Adipocyte (in vitro differentiated cells): Measurements from ENCODE around the gene MRPL55.

Experiments used
- DNase-seq: peaks from one replicate; pipeline ENCODE4 v3.0.0-alpha.2; 2015; ENCODE audit warnings: low read depth
- H3K27me3 ChIP-seq: replicated peaks from 2 replicates; pipeline ENCODE4 v1.7.0; 2013; ENCODE audit warnings: mild to moderate bottlenecking, low read length, moderate library complexity; ENCODE audit not compliant: control insufficient read depth, insufficient read depth
- H3K36me3 ChIP-seq: 2 replicates; pipeline ENCODE4 v1.7.0; 2013; ENCODE audit warnings: low read length, mild to moderate bottlenecking, moderate library complexity; ENCODE audit not compliant: control insufficient read depth, insufficient read depth, severe bottlenecking
- H3K4me1 ChIP-seq: 2 replicates; pipeline ENCODE4 v1.7.0; 2013; ENCODE audit warnings: mild to moderate bottlenecking, low read length, moderate library complexity; ENCODE audit not compliant: control insufficient read depth, insufficient read depth
- H3K4me3 ChIP-seq: 2 replicates; pipeline ENCODE4 v1.7.0; 2013; ENCODE audit warnings: mild to moderate bottlenecking, low read length, moderate library complexity
- H3K9ac ChIP-seq: 2 replicates; pipeline ENCODE4 v1.7.0; 2013; ENCODE audit warnings: mild to moderate bottlenecking, low read length, moderate library complexity
- H3K9me3 ChIP-seq: 2 replicates; pipeline ENCODE4 v1.7.0; 2013; ENCODE audit warnings: mild to moderate bottlenecking, low read length, moderate library complexity; ENCODE audit not compliant: control insufficient read depth

The MRPL55 gene

DNA sequence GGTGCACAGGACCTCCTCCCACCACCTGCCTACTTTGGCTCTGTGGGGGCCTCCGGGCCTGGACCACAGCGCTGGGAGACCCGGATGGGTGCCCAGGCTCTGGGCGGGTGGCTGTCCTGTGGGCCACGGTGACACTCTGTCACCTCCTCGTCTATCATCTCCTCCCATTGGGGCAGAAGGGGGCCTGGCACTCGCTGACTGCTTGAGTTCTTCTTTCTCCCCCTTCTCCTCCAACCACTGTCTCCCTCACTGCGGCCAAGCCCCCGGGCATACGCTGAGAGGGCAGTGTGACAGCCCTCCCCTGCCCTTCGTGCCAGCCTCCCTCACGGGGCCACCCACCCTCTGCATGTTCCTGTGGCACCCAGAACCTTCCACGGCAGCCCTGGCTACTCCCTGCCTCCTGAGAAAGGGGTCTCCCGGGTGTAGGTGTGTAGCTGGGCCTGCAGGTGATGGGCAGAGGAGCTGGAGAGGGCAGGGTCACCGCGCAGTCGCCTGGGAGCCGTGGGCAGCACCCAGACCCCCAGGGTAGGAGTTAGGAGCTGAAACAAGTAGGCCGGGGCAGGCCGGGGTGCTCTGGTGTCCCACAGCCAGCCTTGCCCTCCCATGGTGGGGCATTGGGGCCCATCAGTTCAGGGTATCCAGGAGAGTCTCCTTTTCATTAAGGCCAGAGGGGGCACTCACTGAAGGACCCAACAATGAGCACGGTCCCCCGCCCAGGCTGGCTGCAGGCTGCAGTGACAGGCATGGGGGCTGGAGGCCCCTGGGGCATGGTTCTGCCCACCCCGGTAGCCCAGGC is 35.8 kb downstream of the MRPL55 start:
- no peak for DNase-seq

GRCh38 chr1:228072658-228073043 is 36.4 kb downstream of the MRPL55 start:
- DNase-seq: no peak
- Histone ChIP-seq H3K4me1 (no peaks in the 10 kb centered on the region), H3K9ac (no peak overlapping the region), H3K27me3 (peaks cover 20% of the 10 kb centered on the region), H3K36me3 (no peaks in the 10 kb centered on the region), H3K4me3 (no peak overlapping the region), H3K9me3 (no peaks in the 10 kb centered on the region)

More for the DNA sequence above, 35.8 kb downstream of the MRPL55 start:
- Histone ChIP-seq H3K4me1 (no peaks in the 10 kb centered on the region), H3K9me3 (no peaks in the 10 kb centered on the region), H3K27me3 (peaks cover 14% of the 10 kb centered on the region), H3K4me3 (no peak overlapping the region), H3K36me3 (no peaks in the 10 kb centered on the region), H3K9ac (no peak overlapping the region)

DNA sequence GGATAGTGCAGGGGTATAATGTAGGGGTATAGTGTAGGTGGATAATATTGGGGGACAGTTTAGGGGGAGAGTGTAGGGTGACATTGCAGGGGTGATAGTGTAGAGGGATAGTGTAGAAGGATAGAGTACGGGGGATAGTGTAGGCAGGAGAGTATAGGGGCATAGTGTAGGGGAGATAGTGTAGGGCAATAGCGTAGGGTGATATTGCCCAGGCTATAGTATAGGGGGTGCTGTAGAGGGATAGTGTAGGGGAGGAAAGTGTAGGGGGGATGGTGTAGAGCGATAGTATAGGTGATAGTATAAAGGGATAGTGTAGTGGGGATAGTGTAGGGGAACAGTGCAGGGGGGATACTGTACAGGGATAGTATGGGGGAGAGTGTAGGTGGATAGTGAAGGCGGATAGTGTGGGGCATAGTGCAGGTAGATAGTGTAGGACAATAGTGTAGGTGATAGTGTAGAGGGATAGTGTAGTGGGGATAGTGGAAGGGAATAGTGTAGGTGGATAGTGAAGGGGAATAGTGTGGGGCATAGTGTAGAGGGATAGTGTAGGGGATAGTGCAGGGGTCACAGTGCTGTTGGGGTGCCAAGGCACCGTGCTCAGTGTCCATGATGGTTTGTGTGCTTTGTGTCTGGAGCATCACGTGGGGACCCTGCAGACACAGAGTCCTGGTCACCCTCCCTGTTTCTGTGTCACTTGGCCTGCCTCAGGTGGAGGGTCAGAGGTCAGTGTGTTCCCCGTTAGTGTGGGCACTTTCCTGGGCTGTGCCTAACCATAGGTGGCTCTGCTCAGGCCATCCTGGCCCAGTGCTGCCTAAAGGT is 37.1 kb downstream of the MRPL55 start:
- H3K36me3 ChIP-seq: no peaks in the 10 kb centered on the region
- no peak overlapping the region for H3K9ac ChIP-seq
- H3K27me3 ChIP-seq: peaks cover 26% of the 10 kb centered on the region
- H3K9me3 ChIP-seq: no peaks in the 10 kb centered on the region
- H3K4me1 ChIP-seq: no peaks in the 10 kb centered on the region
- DNase-seq: no peak
- no peak overlapping the region for H3K4me3 ChIP-seq

DNA sequence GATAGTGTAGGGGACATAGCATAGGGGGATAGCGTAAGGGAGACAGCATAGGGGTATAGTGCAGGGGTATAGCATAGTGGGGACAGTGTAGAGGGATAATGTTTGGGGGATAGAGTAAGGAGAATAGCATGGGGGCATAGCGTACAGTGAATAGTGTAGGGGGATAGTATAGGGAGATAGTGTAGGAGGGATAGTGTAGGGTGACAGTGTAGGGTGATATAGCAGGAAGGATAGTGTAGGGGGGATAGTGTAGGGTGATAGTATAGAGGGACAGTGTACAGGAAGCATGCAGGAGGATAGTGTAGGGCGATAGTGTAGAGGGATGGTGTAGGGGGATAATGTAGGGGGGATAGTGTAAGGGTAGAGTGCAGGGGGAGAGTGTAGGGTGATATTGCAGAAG is 38.2 kb downstream of the MRPL55 start:
- Histone ChIP-seq H3K27me3 (peaks cover 36% of the 10 kb centered on the region), H3K4me1 (no peaks in the 10 kb centered on the region), H3K4me3 (no peak overlapping the region), H3K9me3 (no peaks in the 10 kb centered on the region), H3K9ac (no peak overlapping the region), H3K36me3 (no peaks in the 10 kb centered on the region)
- DNase-seq: no peak

DNA sequence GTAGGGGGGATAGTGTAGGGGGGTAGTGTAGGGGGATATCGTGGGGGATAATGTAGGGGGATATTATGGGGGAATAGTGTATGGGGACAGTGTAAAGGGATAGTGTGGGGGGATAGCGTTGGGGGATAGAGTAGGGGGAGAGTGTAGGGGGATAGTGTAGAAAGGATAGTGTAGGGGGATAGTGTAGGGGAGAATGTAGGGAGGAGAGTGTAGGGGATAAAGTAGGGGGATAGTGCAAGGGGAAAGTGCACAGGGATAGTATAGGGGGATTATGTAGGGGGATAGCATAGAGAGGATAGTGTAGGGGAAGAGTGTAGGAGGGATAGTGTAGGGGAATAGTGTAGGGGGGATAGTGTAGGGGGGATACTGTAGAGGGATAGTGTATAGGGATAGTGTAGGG is 38.9 kb downstream of the MRPL55 start:
- Histone ChIP-seq H3K4me1 (no peaks in the 10 kb centered on the region), H3K4me3 (no peak overlapping the region), H3K36me3 (no peaks in the 10 kb centered on the region), H3K9ac (no peak overlapping the region), H3K9me3 (no peaks in the 10 kb centered on the region), H3K27me3 (peaks cover 43% of the 10 kb centered on the region)
- no peak for DNase-seq

GRCh38 chr1:228068359-228068758 is 40.7 kb downstream of the MRPL55 start:
- Histone ChIP-seq H3K9ac (no peak overlapping the region), H3K9me3 (no peaks in the 10 kb centered on the region), H3K36me3 (no peaks in the 10 kb centered on the region), H3K27me3 (peaks cover 55% of the 10 kb centered on the region), H3K4me1 (no peaks in the 10 kb centered on the region), H3K4me3 (no peak overlapping the region)
- no peak for DNase-seq

- Histone ChIP-seq H3K36me3 (no peaks in the 10 kb centered on the region), H3K4me1 (no peaks in the 10 kb centered on the region), H3K4me3 (no peak overlapping the region), H3K27me3 (peaks cover 58% of the 10 kb centered on the region), H3K9ac (no peak overlapping the region), H3K9me3 (no peaks in the 10 kb centered on the region)
- no peak for DNase-seq
Measured at GRCh38 chr1:228066891-228067654, 42.0 kb downstream of the MRPL55 start.

DNA sequence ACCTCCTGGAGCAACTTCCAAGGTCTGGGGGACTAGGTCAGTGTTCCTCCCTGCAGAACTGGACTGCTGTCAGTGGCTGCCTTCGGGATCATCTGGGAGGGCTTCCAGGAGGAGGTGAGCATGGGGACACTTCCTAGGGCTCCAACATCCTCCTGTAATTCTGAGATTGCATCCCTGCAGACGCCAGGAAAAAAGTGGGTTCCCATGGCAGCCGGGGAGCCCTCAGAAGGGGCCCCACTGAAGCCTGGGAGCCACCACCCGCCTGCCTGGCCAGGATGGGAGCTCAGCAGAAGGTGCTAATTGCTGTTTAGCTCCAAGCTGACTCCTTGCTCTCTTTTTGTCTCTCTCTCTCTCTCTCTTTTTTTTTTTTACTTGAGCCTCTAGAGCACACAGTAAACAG is 42.7 kb downstream of the MRPL55 start:
- H3K9ac ChIP-seq: no peak overlapping the region
- no peak overlapping the region for H3K4me3 ChIP-seq
- no peaks in the 10 kb centered on the region for H3K36me3 ChIP-seq
- no peaks in the 10 kb centered on the region for H3K9me3 ChIP-seq
- DNase-seq: no peak
- H3K27me3 ChIP-seq: peaks cover 64% of the 10 kb centered on the region
- H3K4me1 ChIP-seq: no peaks in the 10 kb centered on the region

DNA sequence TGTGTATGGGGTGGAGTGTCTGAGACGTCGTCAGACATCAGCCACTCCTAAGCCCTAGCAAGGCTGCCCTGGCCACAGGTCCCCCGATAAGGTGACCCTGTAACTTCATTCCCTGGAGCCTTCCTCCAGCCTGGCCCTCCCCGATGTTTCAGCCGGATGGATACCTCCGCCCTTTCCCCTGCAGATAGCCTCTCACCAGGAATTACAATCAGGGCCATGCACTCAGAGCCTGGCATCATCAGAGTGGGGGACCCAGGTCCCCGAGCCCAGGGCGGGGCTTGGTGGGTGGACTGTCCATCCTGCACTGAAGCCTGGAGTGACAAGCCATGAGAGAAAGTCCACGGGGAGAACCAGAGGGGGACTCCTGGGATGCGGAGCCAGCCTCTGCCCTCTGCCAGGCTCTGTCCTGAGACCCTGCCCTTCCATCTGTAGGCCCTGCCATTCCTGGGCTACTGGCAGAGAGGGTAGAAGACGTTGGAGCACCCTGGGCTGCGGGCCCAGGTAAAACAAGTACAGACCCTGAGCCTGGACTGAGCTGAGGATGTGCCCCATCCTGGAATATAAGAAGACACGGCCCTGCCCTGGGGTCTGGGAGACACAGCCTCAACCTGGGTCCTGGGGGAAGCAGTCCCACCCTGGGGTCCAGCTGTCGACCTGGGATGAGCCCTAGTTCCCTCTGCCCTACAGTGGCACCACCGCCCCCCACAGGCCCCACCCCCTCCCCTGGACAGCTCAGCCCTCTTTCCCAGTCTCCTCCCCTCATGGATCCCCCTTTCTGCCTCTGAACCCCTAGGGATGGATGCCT is 43.4 kb downstream of the MRPL55 start:
- Histone ChIP-seq H3K36me3 (no peaks in the 10 kb centered on the region), H3K27me3 (peaks cover 67% of the 10 kb centered on the region), H3K9ac (no peak overlapping the region), H3K9me3 (no peaks in the 10 kb centered on the region), H3K4me3 (no peak overlapping the region), H3K4me1 (peaks cover under 1% of the 10 kb centered on the region)
- DNase-seq: no peak

GRCh38 chr1:228064741-228065542 is 44.2 kb downstream of the MRPL55 start:
- Histone ChIP-seq H3K27me3 (peaks cover 75% of the 10 kb centered on the region), H3K9ac (no peak overlapping the region), H3K9me3 (no peaks in the 10 kb centered on the region), H3K4me3 (no peak overlapping the region), H3K4me1 (peaks cover 4% of the 10 kb centered on the region), H3K36me3 (no peaks in the 10 kb centered on the region)
- DNase-seq: no peak
